Measurements from ENCODE around the gene HES3. TPM values are rescaled to one million over a fixed set of nuclear protein-coding genes. Genes with fewer than 3 reads are reported as not detected.

The HES3 gene
- total and polyA plus RNA-seq, 10 of the 15 experiments (the other 5 are each of a cell fraction or from before 2014, with no cell fraction given) = not detected

GRCh38 chr1:6288026-6288425 is 44.0 kb downstream of the HES3 start (continued):
- TF ChIP-seq MLLT1 (IDR thresholded peaks at IDR 0.05) = no peak

DNA sequence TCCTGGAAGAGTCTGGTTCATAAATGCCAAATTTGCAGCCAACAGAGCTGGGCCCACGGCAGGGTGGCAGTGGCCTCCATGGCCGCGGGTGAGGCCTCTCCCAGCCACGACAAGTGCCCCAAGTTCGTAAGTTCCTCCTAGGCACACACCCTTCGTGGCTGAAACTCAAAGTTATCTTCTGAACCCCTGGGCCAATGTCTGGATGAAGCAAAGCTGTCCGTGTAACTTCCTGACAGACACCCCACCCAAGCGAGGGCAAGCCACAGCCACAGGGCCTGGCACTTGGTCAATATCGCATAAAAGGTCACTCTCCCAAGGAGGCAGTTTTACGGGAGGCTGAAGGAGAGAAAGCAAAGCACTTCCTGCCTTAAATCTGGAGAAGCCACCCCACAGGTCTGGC is 44.7 kb downstream of the HES3 start:
- Histone ChIP-seq H3K9ac (ENCODE audit: control insufficient read depth, insufficient read depth, low read length) (no peak overlapping the region), H3K36me3 (ENCODE audit: control insufficient read depth in 2 of 2, insufficient read depth in 2 of 2, low read length in 1 of 2) (peaks cover 0 to 13% of the 10 kb centered on the region in 2 experiments; a peak in 3 of 4 replicates), H3K4me3 (no peak overlapping the region), H3K27ac (ENCODE audit: control insufficient read depth, insufficient read depth) (no peak overlapping the region), H4K20me1 (ENCODE audit: control insufficient read depth, insufficient read depth) (no peaks in the 10 kb centered on the region), H3K4me1 (ENCODE audit: control insufficient read depth, insufficient read depth, low read length) (peaks cover 20% of the 10 kb centered on the region), H2AFZ (ENCODE audit: control insufficient read depth, low read depth, low read length) (no peak overlapping the region), H3K27me3 (replicated peaks in 1 of 2; ENCODE audit: control insufficient read depth in 2 of 2, insufficient read depth in 2 of 2, low read length in 1 of 2) (no peaks in the 10 kb centered on the region), H3K9me3 (replicated peaks; ENCODE audit: control insufficient read depth, insufficient read depth, low read length) (no peaks in the 10 kb centered on the region), H3K4me2 (ENCODE audit: control insufficient read depth, insufficient read depth) (no peak overlapping the region), H3K79me2 (ENCODE audit: control insufficient read depth, insufficient read depth, low read length) (no peaks in the 10 kb centered on the region)
- no TSS peak for BruUV-seq (replicated peaks)
- SMC1A ChIA-PET (ENCODE audit: uncharacterized antibody, unreplicated experiment) = no interaction called here
- FAIRE-seq (no peak), DNase-seq (ENCODE audit: low read depth, low spot score) (no peak), ATAC-seq (no peak)
- in situ Hi-C loops (cut with MboI) (no loop called here), intact Hi-C loops (cut with micrococcal nuclease; ENCODE audit: unreplicated experiment) (no loop called here)
- CTCF ChIA-PET = no interaction called here
- RAD21 ChIA-PET (ENCODE audit: unreplicated experiment) = no interaction called here
- no peak for TF ChIP-seq NR2F1 (conservative IDR thresholded peaks at IDR 0.05)
- 83% methylated on average over 10 of the region's 10 CpGs for WGBS (ENCODE audit: insufficient coverage, insufficient replicate concordance, low lambda C conversion rate, missing lambda C conversion rate)
- POLR2A ChIA-PET = no interaction called here

GRCh38 chr1:6292102-6292501 is 48.1 kb downstream of the HES3 start:
- CTCF ChIA-PET = interaction anchor here (0.6 kb wide), 1 partner anchor 54 kb away, joined by 3 read pairs; no protein-coding TSS in a partner anchor
- peaks cover 20% of the 10 kb centered on the region for H3K4me1 ChIP-seq (ENCODE audit: control insufficient read depth, insufficient read depth, low read length)
- no peaks in the 10 kb centered on the region for H4K20me1 ChIP-seq (ENCODE audit: control insufficient read depth, insufficient read depth)
- H3K27me3 ChIP-seq (replicated peaks in 1 of 2; ENCODE audit: control insufficient read depth in 2 of 2, insufficient read depth in 2 of 2, low read length in 1 of 2) = no peaks in the 10 kb centered on the region
- H3K36me3 ChIP-seq (ENCODE audit: control insufficient read depth in 2 of 2, insufficient read depth in 2 of 2, low read length in 1 of 2) = peaks cover 3 to 15% of the 10 kb centered on the region in 2 experiments
- FAIRE-seq (no peak), ATAC-seq (no peak), DNase-seq (ENCODE audit: low read depth, low spot score) (no peak)
- H3K9me3 ChIP-seq (replicated peaks; ENCODE audit: control insufficient read depth, insufficient read depth, low read length) = no peaks in the 10 kb centered on the region
- in situ Hi-C loops (cut with MboI) = no loop called here
- H2AFZ ChIP-seq (ENCODE audit: control insufficient read depth, low read depth, low read length) = no peak overlapping the region
- no peak overlapping the region for H3K9ac ChIP-seq (ENCODE audit: control insufficient read depth, insufficient read depth, low read length)
- intact Hi-C loops (cut with micrococcal nuclease; ENCODE audit: unreplicated experiment) = no loop called here
- SMC1A ChIA-PET (ENCODE audit: uncharacterized antibody, unreplicated experiment) = no interaction called here
- POLR2A ChIA-PET = no interaction called here
- no TSS peak for BruUV-seq (replicated peaks)
- 97% methylated on average over 10 of the region's 10 CpGs for WGBS (ENCODE audit: insufficient coverage, insufficient replicate concordance, low lambda C conversion rate, missing lambda C conversion rate)
- RAD21 ChIA-PET (ENCODE audit: unreplicated experiment) = no interaction called here
- no peaks in the 10 kb centered on the region for H3K79me2 ChIP-seq (ENCODE audit: control insufficient read depth, insufficient read depth, low read length)
- peak overlapping the region; percentile 97; the same call in 1 of the 2 replicates for H3K27ac ChIP-seq (ENCODE audit: control insufficient read depth, insufficient read depth)
- H3K4me2 ChIP-seq (ENCODE audit: control insufficient read depth, insufficient read depth) = no peak overlapping the region
- H3K4me3 ChIP-seq = no peak overlapping the region
- no peak for TF ChIP-seq CBX5 (IDR thresholded peaks at IDR 0.05; ENCODE audit: low read depth)
- TF ChIP-seq ZBED1 (IDR thresholded peaks at IDR 0.05; ENCODE audit: borderline replicate concordance) = no peak
- TF ChIP-seq NRF1 (conservative IDR thresholded peaks at IDR 0.05; ENCODE audit: low read depth, low read length) = no peak
- no peak for TF ChIP-seq EP300 (IDR thresholded peaks at IDR 0.05; ENCODE audit: borderline replicate concordance in 1 of 2, control insufficient read depth in 1 of 2, low read depth in 2 of 2, low read length in 2 of 2)
- no peak for TF ChIP-seq SRF (IDR thresholded peaks at IDR 0.05; ENCODE audit: low read depth in 2 of 2, low read length in 2 of 2)
- no peak for TF ChIP-seq CTCF (IDR thresholded peaks at IDR 0.05 in 2 of 3, conservative IDR thresholded peaks at IDR 0.05 in 1 of 3; ENCODE audit: control insufficient read depth in 2 of 3, extremely low read depth in 1 of 3, insufficient read depth in 1 of 3, low read depth in 3 of 3, low read length in 3 of 3)
- TF ChIP-seq ETV6 (conservative IDR thresholded peaks at IDR 0.05 in 1 of 2, IDR thresholded peaks at IDR 0.05 in 1 of 2; ENCODE audit: borderline replicate concordance in 1 of 2, low read depth in 1 of 2) = no peak
- TF ChIP-seq SIX5 (IDR thresholded peaks at IDR 0.05; ENCODE audit: low read depth, low read length, severe bottlenecking) = no peak
- TF ChIP-seq RB1 (IDR thresholded peaks at IDR 0.05; ENCODE audit: borderline replicate concordance) = no peak

All from GM12878 (cell line).